SK-N-MC (cell line): Measurements from ENCODE around the gene GPR157.

Source experiments
- FOXP2 ChIP-seq: optimal IDR thresholded peaks from 2 replicates; pipeline ENCODE3; 2011; ENCODE audit warnings: mild to moderate bottlenecking, moderate library complexity; ENCODE audit not compliant: insufficient read depth; ENCODE audit errors: extremely low read length, control extremely low read depth
- POLR2AphosphoS5 ChIP-seq: IDR thresholded peaks from 2 replicates; pipeline ENCODE4 v1.6.1; 2012; ENCODE audit warnings: mild to moderate bottlenecking, low read depth, low read length, borderline replicate concordance

DNA sequence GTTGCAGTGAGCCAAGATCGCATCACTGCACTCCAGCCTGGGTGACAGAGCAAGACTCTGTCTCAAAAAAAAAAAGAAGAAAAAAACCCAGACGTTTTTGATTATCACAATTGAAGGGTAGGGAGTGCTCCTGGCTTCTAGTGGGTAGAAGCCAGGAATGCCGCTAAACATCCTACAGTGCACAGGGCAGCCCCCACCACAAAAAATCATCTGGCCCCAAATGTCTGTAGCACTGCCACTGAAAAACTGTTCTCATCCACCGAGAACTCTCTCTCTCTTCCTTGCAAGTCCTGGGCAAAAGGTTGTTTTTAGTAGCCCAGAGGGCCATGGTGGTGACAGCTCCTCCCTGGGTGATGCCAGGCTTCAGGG lies 35.6 kb upstream of the GPR157 start:
- TF ChIP-seq FOXP2 (no peak), POLR2AphosphoS5 (no peak)
